Heart left ventricle (tissue), 13 donors: ENCODE results near the gene CFAP57.

Experiments used
- CTCF ChIP-seq, 12 donors: fragments of 200-600 bp; sonication (generic) in 4 of 12; IDR thresholded peaks; one replicate each; pipeline versions ENCODE4 v1.5.0 to v1.8.0; 2018 to 2022; ENCODE audit warnings: antibody characterized with exemption in 12 of 12, mild to moderate bottlenecking in 5 of 12
- POLR2A ChIP-seq, 2 donors: fragments of 450-650 bp; IDR thresholded peaks; one replicate each; pipeline ENCODE4 v1.6.1; 2017; ENCODE audit warnings: antibody characterized with exemption in 2 of 2, mild to moderate bottlenecking in 2 of 2, moderate library complexity in 2 of 2
- donor health status: ischemic (EF 13 %, LVEDD 7.1; RV severe dilation, severe dysfunction).
- donor health status: DM: no; HTN: yes; CAD: no.
- donor health status: DM: no; HTN: no; CAD: no.
- donor health status: ischemic (EF 25% LVEDD 6.9; RV normal size, moderate dysfunction).
- donor health status: ischemic (EF 25% LVEDD 5.7; RV mildly dilated, moderate dysfunction).
- donor health status: ischemic (EF 35%, LVEDD 5.7; RV mildly dilated, moderate dysfunction).
- donor health status: nonischemic (EF 11% LVEDD 7.7; RV severe dilation, severe dysfunction).
- donor health status: DM: yes; HTN: yes; CAD: no.
- donor health status: PGD.
- donor health status: ischemic (EF 29% LVEDD 5.4; RV normal size, mild dysfunction).
- donor health status: nonischemic (EF 23%, LVEDD 6.1; RV moderate dilation, normal function).

- TF ChIP-seq CTCF (IDR thresholded peaks at IDR 0.05): no peak
- no peak for TF ChIP-seq POLR2A (IDR thresholded peaks at IDR 0.05)
Observed at GRCh38 chr1:43296207-43296606, 124.1 kb downstream of the CFAP57 start.
